CD4-positive, alpha-beta T cell treated with Interleukin-6 for 4 hours (primary cell): Measurements from ENCODE around the gene KRTAP10-5.
"Not testable (repeated sequence)": the region's sequence is repeated elsewhere in the genome, so short reads cannot be mapped to it uniquely, and the experiment has no call there.

Experiments used
- DNase-seq: peaks from one replicate; pipeline ENCODE4 v3.0.0-alpha.2; 2020; ENCODE audit warnings: mixed read lengths

KRTAP10-5 gene

DNA sequence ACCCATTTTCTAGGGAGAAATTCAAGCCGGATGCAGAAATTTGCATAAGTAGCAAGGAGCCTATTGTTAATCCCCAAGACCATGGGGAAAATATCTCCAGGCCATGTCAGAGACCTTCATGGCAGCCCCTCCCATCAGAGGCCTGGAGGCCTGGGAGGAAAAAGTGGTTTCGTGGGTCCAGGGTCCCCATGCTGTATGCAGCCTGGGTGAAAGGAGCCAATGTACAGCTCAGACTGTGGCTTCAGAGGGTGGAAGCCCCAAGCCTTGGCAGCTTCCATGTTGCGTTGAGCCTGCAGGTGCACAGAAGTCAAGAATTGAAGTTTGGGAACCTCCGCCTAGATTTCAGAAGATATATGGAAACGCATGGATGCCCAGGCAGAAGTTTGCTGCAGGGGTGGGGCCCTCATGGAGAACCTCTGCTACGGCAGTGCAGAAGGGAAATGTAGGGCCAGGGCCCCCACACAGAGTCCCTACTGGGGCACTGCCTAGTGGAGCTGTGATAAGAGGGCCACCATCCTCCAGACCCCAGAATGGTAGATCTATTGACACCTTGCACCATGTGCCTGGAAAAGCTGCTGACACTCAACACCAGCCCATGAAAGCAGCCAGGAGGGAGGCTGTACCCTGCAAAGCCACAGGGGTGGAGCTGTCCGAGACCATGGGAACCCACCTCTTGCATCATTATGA is 29.9 kb upstream of the KRTAP10-5 start:
- not testable (repeated sequence) for DNase-seq

DNA sequence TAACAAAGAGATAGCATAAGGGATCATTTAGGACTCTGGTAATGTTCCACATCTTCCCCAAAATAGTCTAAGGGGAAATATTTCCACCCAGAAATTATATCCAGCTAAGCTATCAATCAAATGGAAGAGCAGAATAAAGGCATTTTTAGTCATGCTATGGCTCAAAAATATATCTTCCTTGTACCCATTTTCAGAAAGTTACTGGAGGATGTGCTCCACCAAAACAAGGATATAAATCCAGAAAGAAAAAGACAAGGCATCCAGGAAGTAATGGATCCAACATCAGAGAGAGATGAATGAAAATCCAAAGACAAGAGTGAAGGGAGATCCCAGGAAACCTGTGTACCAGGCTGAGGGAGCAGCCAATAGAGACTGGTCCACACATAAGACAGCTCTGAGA is 28.8 kb upstream of the KRTAP10-5 start:
- DNase-seq = no peak

DNA sequence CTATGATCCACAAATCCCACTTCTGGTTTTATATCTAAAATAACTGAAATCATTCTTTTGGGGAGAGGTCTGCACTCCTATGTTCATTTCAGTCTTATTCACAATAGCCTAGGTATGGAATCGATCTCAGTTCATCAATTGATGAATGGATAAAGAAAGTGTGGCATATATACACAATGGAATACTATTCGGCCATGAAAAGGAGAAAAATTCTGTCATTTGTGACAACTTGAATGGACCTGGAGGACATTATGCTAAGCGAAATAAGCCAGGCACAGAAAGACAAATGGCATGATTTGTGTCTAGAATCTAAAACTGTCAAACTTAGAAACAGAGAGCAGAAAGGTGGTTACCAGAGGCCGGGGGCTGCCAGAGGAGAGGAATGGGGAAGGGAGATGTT is 26.1 kb upstream of the KRTAP10-5 start:
- no peak for DNase-seq

DNA sequence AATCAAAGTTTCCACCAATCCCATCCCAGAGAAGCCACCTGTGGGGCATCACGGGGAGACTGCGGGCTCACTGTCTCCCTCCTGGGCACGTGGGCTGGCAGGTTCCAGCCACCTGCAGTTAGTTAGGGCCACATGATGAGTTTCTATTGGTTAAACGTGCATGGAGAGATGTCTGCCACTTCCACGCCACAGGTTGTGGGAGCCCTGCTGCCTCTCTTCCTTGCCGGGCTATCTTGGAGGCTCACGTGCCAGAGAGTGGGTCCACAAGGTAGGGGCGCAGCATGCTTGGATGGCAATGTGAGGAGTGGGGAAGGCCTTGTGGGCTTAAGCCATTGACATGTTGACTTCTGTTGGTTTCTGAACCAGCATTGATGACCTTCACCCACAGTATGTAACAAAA is 23.5 kb upstream of the KRTAP10-5 start:
- DNase-seq = no peak

DNA sequence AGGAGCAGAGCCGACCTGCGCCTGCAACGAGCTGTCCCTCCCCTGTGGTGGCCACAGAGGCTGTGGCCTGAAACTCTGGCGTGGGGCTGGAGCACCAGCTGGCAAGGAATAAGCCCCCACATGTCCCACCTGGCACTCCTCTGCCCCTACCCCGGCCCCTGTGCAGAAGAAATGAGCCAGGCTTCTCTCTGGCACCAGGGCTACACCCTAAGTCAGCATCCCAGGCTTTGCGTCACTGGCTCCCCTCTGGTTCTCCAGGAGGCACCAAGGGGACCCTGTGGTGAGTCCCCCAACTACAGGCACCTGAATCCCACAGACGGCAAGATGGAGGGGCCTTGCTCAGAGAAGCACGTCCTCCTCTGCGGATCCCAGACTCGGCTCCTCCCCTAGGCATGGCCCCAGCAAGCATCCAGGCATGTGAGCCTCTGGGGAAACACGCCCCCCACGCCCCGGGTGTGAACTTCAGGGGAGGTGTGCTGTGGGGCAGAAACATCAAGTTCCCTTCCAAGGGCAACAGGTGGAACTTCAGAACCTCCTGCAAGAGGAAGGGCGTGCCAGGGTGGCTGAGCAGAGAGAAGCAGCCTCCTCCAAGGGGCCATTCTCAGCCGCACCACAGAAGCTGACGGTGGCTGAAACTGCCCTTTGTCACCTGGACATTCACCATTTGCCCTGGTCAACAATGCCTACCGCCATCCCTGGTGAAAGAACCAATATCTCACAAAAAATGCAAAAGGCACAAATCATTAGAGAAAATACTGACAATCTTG is 22.9 kb upstream of the KRTAP10-5 start:
- DNase-seq = no peak

DNA sequence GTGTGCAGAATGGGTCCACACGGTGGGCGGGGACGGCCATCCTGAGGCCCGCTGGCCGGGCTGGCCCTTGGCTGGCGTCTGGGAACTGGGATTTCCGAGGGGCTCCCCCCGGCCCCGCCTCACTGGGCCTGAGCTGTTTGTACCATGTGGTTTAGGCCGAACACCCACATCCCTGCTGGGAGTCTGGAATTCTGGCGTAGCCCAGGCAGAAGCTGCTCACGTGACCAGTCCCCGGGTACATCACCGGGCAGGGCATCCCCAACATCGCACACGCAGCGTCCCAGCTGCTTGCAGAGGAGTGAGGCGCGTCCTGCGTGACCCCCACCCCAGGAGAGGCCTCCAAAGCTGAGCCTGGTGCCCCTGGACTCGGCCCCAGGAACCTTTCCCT is 22.1 kb upstream of the KRTAP10-5 start:
- DNase-seq = no peak

DNA sequence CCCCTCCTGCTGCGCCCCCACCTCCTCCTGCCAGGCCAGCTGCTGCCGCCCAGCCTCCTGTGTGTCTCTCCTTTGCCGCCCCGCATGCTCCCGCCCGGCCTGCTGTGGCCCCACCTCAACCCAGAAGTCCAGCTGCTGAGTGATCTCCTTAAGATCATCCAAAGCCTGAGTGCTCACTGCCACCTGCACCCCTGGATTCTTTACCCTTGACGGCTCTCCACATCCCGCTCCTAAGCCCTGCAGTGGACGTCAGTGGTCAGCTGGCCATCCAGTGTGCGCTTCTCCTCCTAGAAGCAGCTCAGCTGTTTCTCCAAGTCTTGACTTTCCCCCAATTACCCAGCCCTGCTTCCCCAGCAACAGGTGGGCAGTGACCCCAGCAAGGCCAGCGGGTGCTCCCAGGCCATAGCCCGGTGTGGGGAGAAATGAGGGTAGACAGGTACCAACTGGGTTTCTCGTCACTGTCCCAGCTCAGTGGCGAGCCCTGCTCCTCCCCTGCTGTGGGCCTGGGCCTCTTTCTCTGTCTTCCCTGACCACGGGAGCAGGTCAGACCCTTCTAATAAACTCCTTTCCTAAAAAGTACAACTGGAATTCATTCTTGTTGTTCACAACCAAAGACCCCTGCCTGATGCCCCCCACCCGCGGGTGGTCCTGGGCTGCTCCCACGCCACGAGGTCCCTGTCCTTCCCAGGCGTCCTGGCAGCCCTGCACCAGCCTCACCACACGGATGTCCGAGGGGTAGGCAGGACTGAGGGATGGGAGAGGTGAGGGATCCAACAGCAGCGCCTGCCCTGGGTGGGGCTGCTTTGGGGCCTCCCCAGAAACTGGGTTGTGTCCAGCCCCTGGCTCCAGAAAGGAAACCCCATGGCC is 21.4 kb upstream of the KRTAP10-5 start:
- no peak for DNase-seq

DNA sequence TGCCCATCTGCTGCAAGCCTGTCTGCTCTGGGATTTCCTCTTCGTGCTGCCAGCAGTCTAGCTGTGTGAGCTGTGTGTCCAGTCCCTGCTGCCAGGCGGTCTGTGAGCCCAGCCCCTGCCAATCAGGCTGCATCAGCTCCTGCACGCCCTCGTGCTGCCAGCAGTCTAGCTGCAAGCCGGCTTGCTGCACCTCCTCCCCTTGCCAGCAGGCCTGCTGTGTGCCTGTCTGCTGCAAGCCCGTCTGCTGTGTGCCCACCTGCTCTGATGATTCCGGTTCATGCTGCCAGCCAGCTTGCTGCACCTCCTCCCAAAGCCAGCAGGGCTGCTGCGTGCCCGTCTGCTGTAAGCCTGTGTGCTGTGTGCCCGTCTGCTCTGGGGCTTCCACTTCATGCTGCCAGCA is 20.7 kb upstream of the KRTAP10-5 start:
- not testable (repeated sequence) for DNase-seq

DNA sequence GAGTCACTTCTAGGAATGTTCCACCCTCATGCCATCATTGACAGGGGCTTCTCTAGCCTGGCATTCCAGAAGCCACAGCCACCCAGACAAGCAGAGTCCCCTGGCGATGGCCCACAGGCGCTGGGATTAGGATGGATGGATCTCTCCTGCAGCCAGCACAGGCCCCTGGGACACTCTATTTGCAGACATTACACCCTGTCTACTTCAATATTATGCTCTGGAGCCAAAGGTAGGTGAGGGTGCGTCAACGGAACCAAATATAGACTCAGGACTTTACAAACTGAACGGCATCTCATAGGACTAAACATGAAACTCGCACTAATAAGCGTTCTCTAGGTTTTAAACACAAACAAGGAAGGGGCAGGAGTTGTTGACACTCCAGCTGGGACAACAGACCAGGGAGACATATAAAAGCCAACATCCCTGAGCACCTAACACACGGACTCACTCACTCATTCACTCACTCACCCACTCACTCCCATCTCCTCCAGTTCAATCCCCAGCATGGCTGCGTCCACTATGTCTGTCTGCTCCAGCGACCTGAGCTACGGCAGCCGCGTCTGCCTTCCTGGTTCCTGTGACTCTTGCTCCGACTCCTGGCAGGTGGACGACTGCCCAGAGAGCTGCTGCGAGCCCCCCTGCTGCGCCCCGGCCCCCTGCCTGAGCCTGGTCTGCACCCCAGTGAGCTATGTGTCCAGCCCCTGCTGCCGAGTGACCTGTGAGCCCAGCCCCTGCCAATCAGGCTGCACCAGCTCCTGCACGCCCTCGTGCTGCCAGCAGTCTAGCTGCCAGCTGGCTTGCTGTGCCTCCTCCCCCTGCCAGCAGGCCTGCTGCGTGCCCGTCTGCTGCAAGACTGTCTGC is 19.9 kb upstream of the KRTAP10-5 start, which contains the start of gene KRTAP10-7:
KRTAP10-7 (plus strand) TSS at position 480 of the 861 bp plus-strand sequence; CDS start at position 505, 25 bp downstream.
- DNase-seq = not testable (repeated sequence)

DNA sequence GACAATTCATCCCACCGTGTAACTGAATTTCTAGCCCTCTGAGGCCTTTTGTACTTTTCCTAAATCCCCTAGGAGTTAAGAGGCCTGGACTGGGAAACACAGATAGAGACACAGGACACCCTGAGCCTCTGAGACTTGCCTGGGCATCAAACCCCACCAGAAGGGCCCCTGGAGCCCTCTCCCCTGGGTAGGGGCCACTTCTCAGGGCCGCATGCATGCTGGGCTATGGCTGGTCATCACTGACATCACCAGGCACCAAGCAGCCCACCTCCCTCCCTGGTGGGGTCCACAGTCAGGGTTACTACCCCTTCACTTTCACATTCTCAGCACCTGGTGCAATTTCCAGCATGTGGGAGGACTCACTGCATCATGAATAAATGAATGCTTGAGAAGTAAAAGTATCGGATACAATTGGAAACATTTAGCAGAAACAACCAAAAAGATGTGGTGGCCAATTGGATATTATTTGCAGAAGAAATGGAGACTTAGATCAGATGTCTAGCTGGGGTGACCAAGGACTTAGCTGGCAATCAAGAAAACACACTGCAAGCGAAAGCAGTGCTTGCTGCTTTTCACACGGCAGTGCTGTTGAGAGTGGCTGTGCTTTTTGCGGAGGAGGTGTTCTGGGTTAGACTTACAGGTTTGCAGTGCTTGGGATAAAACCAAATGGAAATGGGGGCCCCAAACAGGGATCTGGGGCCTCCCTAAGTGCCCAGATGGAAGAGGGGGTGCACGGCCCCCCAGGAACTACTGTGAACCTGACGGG is 19.0 kb upstream of the KRTAP10-5 start:
- no peak for DNase-seq

DNA sequence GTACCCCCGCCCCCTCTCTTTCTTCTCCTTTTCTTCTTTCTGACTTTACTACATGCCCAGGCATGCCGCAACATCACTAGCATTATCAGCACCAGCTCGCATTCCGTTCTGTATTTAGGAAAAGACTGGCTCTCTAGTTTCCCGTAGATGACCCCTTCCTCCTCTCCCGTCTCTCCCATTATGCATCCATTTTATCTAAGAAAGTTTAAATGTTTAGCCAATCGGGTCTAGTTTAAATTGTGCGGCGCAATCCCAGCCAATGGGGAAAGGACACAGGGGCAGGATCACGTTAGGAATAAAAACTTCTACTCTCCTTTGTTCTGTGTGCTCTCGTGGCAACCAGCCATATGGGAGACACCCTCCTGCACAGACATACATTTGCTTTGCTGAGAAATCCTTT is 17.7 kb upstream of the KRTAP10-5 start:
- no peak for DNase-seq

DNA sequence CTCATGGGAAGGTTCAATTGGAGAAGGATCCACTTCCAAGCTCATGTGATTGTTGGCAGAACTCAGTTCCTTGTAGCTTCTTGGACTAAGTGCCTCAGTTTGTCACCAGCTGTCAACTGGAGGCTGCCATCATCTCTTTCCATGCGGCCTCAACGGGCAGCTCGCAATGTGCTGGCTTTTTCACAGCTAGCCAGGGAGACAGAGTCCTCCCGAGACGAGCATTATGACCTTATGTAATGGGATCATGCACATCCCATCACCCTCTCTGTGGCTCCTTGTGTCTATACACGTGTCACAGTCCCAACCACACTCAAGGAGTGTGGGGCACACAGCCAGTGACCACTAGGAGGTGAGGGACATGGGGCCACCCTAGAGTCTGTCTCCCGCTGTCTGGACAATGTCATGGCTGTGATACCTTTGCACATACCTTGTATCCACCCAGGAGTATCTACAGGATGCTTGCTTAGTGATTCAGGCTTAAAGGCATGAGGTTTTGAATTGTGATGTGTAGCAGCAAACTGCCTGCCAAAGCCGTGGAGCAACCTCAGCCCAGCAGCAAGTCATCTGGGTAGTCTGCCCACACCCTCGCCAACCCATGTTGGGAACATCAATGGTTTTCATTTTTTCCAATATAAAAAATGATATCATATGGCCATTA is 15.8 kb upstream of the KRTAP10-5 start:
- no peak for DNase-seq

DNA sequence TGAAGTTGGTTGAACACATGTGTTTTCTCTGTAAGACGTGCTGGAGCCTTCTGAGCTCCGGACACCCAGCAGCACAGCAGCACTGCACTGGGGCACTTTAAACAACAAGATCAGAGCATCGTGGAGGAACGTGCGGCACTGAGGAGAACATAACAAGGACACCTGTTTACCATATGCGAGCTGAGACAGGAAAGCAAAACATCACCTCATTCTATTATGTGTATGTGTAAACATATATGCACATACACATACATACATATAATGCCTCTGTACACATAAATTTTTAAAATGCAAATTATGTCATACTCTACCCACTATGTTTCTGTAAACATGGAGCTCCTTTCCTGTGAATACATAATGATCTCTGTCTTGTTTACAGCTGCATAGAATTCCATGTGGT is 15.1 kb upstream of the KRTAP10-5 start:
- DNase-seq = no peak

DNA sequence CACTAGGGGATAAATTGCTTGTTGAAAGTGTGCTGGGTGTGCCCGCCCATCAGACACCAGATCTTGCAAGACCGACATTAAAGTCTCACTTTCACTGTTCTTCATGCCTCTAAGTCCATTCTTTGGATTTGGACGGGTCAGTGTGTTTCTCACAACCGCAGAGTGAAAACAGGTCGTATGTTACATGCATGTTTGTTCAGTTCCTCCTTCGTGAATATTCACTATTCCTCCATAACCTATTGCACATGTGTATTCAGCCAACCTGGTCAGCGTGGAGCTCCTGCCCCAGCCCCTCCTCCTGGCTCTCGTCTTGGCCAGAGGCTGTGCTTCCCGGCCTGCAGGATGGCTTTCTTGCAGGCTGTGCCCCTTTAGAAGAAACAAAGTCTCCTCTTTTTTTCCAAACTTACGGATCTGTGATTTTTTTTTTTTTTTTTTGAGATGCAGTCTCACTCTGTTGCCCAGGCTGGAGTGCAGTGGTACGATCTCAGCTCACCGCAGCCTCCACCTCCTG is 14.1 kb upstream of the KRTAP10-5 start:
- DNase-seq = no peak

DNA sequence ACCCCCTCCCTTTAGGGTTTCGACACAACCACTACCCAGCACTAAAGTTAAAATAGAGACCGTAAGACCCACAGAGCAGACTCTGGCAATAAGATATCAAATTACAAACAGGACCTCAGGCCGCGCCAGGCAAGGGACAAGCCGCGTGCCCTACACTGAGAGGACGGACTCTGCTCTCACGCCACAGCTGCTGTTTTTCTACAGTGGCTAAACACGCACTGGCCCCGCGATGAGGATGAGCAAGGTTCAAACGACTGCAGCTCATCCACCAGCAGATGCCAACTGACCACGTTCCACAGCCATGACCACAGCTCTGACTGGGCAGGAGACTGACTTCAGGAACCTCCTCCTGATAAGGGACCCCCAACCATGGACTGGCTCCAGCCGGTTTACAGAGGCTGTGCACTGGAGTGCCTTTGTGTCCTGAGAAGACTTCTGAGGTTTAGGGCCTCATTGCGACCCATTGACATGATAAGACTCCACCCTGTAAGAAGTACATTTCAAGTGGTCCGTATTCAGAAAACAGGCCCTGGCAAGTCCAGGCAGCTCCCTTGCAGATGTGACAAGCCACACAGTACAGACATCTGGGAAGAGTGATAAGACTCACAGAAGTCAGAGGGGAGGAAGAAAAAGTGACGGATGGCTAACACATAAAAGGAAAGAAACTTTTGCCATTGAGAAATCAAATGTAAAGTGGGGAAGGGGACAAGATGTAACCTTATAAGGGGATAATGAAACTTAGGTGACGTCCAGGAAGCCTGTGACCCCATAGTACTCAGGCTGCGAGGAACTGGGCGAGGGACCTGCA is 13.4 kb upstream of the KRTAP10-5 start:
- no peak for DNase-seq

DNA sequence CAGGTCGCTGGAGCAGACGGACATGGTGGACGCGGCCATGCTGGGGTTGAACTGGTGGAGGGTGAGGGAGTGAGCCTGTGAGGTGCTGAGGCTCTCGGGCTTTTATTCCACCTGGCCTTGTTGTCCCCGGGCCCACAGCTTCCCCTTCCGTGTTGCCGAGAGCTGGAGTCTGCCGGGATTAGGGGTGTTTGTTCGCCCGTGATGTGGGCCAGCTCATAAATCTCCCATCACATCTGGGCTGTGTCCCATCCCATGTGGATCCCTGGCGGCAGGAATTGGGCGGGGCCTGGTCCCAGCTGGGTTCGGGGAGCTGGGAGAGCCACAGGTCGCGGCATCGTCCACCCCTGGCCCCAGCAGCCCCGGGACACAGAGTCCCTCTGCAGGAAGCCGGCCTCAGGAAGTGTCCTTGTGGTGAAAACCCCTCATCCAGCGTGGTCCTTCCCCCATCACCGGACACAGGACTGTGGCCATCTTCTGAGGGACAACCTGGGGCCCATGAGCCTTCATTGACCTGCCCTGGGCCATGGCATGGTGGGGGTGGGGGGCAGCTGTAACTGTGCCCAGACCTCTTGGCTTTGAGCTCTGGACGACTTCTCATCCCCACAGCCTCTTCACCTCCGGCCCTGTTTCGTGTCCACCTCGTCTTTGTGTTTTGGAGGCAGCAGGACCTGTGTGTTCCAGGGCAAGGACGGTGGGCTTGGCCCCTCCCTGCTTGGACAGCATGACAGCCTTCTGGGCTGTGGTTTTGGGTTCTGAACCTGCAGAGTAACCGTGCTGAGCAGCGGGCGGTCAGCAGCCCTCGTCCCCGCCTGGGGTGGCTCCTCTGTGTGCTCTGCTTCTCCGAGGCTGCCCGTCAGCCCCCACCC is 12.3 kb upstream of the KRTAP10-5 start, which contains the start of gene KRTAP10-6:
KRTAP10-6 (minus strand) TSS at position 60 of the 866 bp plus-strand sequence; CDS start at position 39, 21 bp downstream.
- DNase-seq = no peak

DNA sequence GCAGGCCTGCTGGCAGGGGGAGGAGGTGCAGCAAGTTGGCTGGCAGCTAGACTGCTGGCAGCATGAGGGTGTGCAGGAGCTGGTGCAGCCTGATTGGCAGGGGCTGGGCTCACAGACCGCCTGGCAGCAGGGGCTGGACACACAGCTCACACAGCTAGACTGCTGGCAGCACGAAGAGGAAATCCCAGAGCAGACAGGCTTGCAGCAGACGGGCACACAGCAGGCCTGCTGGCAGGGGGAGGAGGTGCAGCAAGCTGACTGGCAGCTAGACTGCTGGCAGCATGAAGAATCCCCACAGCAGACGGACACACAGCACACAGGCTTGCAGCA is 11.4 kb upstream of the KRTAP10-5 start:
- DNase-seq = not testable (repeated sequence)

DNA sequence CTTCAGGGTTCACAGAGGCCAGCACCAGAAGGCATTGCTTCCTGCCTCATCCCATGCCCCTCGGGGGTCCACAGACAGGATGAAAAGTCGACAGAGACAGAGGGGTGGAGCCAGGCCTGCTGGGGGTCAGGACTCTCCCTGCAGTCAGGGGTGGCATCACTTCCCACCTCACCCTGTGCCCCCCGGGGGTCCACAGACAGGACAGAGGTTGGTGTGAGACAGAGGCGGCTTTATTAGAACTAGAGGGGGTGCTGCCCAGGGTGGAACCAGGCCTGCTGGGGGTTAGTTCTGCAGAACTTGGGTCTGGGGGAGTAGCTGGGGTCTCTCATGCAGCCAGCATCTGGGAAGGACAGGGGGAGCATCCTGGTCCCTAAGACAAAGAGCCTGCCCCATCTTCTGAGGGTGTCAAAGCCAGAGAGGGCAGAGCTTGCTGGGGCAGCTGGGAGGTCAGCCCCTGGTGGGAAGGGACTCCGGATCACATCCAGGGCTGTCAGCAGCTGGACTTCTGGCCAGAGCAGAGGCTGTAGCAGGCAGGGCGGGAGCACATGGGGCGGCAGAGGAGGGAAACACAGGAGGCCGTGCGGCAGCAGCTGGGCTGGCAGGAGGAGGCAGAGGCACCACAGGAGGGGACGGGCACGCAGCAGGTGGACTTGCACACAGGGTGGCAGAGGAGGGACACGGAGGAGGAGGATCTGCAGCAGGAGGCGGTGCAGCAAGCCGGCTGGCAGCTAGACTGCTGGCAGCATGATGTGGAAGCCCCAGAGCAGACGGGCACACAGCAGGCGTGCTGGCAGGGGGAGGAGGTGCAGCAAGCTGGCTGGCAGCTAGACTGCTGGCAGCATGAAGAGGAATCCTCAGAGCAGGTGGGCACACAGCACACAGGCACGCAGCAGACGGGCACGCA is 10.7 kb upstream of the KRTAP10-5 start:
- DNase-seq = not testable (repeated sequence)
